Trophoblast cell (in vitro differentiated cells and primary cell): ENCODE measurements around the gene ORAI2.

ENCODE experiments used
- DNase-seq, 2 donors: peaks; one replicate each; pipeline ENCODE4 v3.0.0-alpha.2; 2016
- H2AFZ ChIP-seq: 2 replicates; pipeline ENCODE4 v1.6.1; 2013; ENCODE audit warnings: low read length, moderate library complexity, mild to moderate bottlenecking; ENCODE audit not compliant: insufficient read depth, poor library complexity
- H2AK5ac ChIP-seq: 2 replicates; pipeline ENCODE4 v1.6.1; 2013; ENCODE audit warnings: mild to moderate bottlenecking, low read length
- H2BK120ac ChIP-seq: 2 replicates; pipeline ENCODE4 v1.6.1; 2013; ENCODE audit warnings: low read length, mild to moderate bottlenecking, moderate library complexity; ENCODE audit not compliant: insufficient read depth, poor library complexity
- H2BK12ac ChIP-seq: 2 replicates; pipeline ENCODE4 v1.6.1; 2013; ENCODE audit warnings: mild to moderate bottlenecking, low read length, moderate library complexity
- H2BK5ac ChIP-seq: 2 replicates; pipeline ENCODE4 v1.6.1; 2013; ENCODE audit warnings: low read length, low read depth, moderate library complexity, mild to moderate bottlenecking; ENCODE audit not compliant: poor library complexity
- H3K14ac ChIP-seq: 2 replicates; pipeline ENCODE4 v1.6.1; 2013; ENCODE audit warnings: mild to moderate bottlenecking, low read length
- H3K18ac ChIP-seq: 2 replicates; pipeline ENCODE4 v1.6.1; 2013; ENCODE audit warnings: mild to moderate bottlenecking, low read length
- H3K23ac ChIP-seq: 2 replicates; pipeline ENCODE4 v1.6.1; 2013; ENCODE audit warnings: low read length
- H3K27ac ChIP-seq: 2 replicates; pipeline ENCODE4 v1.5.1; 2013; ENCODE audit warnings: low read depth, mild to moderate bottlenecking, inconsistent platforms, low read length, moderate library complexity
- H3K27me3 ChIP-seq: 2 replicates; pipeline ENCODE4 v1.6.1; 2013; ENCODE audit warnings: inconsistent platforms, mild to moderate bottlenecking, low read length, moderate library complexity; ENCODE audit not compliant: insufficient read depth
- H3K36me3 ChIP-seq, 2 experiments: 1 replicate in 1 of 2; 2 replicates in 1 of 2; pipeline ENCODE4 v1.6.1; 2013; ENCODE audit warnings: low read length in 2 of 2, mild to moderate bottlenecking in 2 of 2, moderate library complexity in 1 of 2; ENCODE audit not compliant: insufficient read depth in 2 of 2, control insufficient read depth in 1 of 2
- H3K4ac ChIP-seq: 2 replicates; pipeline ENCODE4 v1.6.1; 2013; ENCODE audit warnings: low read depth, mild to moderate bottlenecking, low read length, moderate library complexity
- H3K4me1 ChIP-seq, 2 experiments: 1 replicate in 1 of 2; 2 replicates in 1 of 2; pipeline ENCODE4 v1.6.1; 2013; ENCODE audit warnings: low read length in 2 of 2, mild to moderate bottlenecking in 2 of 2, moderate library complexity in 1 of 2; ENCODE audit not compliant: insufficient read depth in 2 of 2, control insufficient read depth in 1 of 2
- H3K4me2 ChIP-seq: 2 replicates; pipeline ENCODE4 v1.6.1; 2013; ENCODE audit warnings: inconsistent platforms, mild to moderate bottlenecking, low read length, moderate library complexity
- H3K4me3 ChIP-seq: 2 replicates; pipeline ENCODE4 v1.5.1; 2013; ENCODE audit warnings: mild to moderate bottlenecking, low read depth, low read length, inconsistent platforms
- H3K79me1 ChIP-seq: one replicate; pipeline ENCODE4 v1.6.1; 2013; ENCODE audit warnings: low read length
- H3K79me2 ChIP-seq: 2 replicates; pipeline ENCODE4 v1.6.1; 2013; ENCODE audit warnings: low read length, mild to moderate bottlenecking; ENCODE audit not compliant: control insufficient read depth, insufficient read depth, poor library complexity
- H3K9ac ChIP-seq: 2 replicates; pipeline ENCODE4 v1.6.1; 2013; ENCODE audit warnings: mild to moderate bottlenecking, low read length
- H3K9me3 ChIP-seq: 2 replicates; pipeline ENCODE4 v1.6.1; 2013; ENCODE audit warnings: low read depth, mild to moderate bottlenecking, control low read depth, inconsistent platforms, low read length; ENCODE audit not compliant: insufficient read depth
- H4K12ac ChIP-seq: 2 replicates; pipeline ENCODE4 v1.6.1; 2013; ENCODE audit warnings: low read depth, mild to moderate bottlenecking, low read length, moderate library complexity
- H4K8ac ChIP-seq: 2 replicates; pipeline ENCODE4 v1.6.1; 2013; ENCODE audit warnings: low read depth, mild to moderate bottlenecking, low read length, moderate library complexity
- H4K91ac ChIP-seq: one replicate; pipeline ENCODE4 v1.6.1; 2013; ENCODE audit warnings: low read depth, mild to moderate bottlenecking, low read length, moderate library complexity
- WGBS: extraction: QIAGEN DNeasy Blood & Tissue Kit; methylation state at CpG from one replicate; pipeline ENCODE4 v1.1.7; 2013; ENCODE audit warnings: missing lambda C conversion rate; ENCODE audit not compliant: insufficient read length, insufficient coverage; ENCODE audit errors: extremely low coverage; 5-methylcytosine and 5-hydroxymethylcytosine counted together

Gene ORAI2

DNA sequence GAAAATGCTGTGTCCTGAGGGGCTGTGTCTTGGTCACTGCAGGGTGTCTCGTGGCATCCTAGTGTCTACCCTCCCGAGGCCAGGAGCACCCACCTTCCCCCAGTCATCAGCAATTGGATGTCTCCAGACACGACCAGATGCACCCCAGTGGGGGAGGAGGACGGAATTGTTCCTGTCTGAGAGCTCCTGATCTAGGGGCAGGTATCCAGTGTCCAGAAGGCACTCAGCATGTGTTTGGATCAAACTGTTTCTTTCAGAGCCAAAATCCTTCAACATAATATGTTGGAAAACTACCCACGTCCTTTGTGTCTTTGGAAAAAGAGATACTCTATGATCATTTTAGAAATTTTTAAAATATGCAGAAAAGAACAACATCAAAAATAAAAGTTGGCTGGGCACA is 20.3 kb upstream of the ORAI2 start:
- no peak overlapping the region for H2AK5ac ChIP-seq
- no peak overlapping the region for H3K23ac ChIP-seq
- peaks cover 6% of the 10 kb centered on the region for H3K9me3 ChIP-seq
- H4K12ac ChIP-seq, result no peak overlapping the region
- no peak overlapping the region for H3K4ac ChIP-seq
- H3K9ac ChIP-seq, result no peak overlapping the region
- H4K8ac ChIP-seq, result no peak overlapping the region
- no peaks in the 10 kb centered on the region for H3K79me1 ChIP-seq
- no peak overlapping the region for H3K27ac ChIP-seq
- H3K4me3 ChIP-seq, result no peak overlapping the region
- H3K27me3 ChIP-seq, result no peaks in the 10 kb centered on the region
- no peak overlapping the region for H3K18ac ChIP-seq
- H2BK12ac ChIP-seq, result no peak overlapping the region
- H4K91ac ChIP-seq, result no peak overlapping the region
- peaks cover 55 to 64% of the 10 kb centered on the region in 2 experiments for H3K36me3 ChIP-seq
- DNase-seq, result no peak
- no peak overlapping the region for H2BK5ac ChIP-seq
- H2AFZ ChIP-seq, result no peak overlapping the region
- H2BK120ac ChIP-seq, result no peak overlapping the region
- no peaks in the 10 kb centered on the region for H3K4me1 ChIP-seq
- WGBS, result no CpG with 5 or more reads among the region's 5 CpGs
- no peak overlapping the region for H3K4me2 ChIP-seq
- no peaks in the 10 kb centered on the region for H3K79me2 ChIP-seq
- H3K14ac ChIP-seq, result no peak overlapping the region

DNA sequence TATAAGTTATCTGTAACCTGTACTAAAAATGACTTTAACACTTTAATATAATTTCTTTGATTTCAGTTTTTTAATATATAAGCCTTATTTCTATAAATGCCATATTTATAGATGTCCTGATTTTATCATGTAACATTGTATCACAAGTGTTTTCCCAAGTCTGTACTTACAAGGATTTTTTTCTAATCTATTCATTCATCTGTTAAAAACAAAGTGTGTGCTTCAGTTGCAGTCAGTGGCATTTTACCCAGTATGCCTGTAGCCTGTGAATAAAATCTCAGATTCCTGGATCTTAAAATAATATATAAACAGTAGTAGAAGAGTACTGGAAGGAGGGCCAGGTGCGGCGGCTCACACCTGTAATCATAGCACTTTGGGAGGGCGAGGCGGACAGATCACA is 19.8 kb upstream of the ORAI2 start:
- WGBS, result no CpG with 5 or more reads among the region's 4 CpGs
- H3K14ac ChIP-seq, result no peak overlapping the region
- no peak for DNase-seq

DNA sequence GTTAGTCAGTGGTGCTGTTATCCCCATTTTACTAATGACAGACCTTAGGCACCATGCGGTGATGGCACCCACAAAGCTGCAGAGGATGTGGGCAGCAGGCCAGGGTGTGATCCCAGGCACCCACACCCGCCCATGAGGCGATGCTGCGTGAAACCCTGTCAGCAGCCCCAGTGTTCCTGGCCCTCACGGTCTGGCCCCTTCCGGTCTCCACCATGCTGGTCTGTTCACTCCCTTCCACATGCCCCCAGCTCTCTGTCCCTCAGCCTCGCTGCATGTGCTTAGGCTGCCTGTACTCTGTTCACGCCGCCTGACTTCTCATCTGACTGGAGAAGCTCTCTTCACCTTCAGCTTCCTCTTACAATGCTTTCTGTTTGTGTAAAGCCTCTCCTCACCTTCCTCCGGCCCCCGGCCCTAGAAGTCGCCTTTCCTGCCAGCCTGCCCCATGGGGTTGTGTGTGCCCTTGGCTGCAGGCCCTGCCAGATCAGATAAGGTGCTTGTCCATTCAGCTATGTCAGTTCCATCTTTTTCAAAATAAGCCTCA is 17.6 kb upstream of the ORAI2 start:
- no CpG with 5 or more reads among the region's 12 CpGs for WGBS
- H3K4me3 ChIP-seq, result no peak overlapping the region

More for the DNA sequence above, 19.8 kb upstream of the ORAI2 start:
- H3K23ac ChIP-seq, result no peak overlapping the region
- H2AFZ ChIP-seq, result no peak overlapping the region
- H4K8ac ChIP-seq, result no peak overlapping the region
- H3K79me2 ChIP-seq, result no peaks in the 10 kb centered on the region
- no peak overlapping the region for H4K12ac ChIP-seq
- H2BK120ac ChIP-seq, result no peak overlapping the region
- H3K4me3 ChIP-seq, result no peak overlapping the region
- H3K4me2 ChIP-seq, result no peak overlapping the region
- H3K9ac ChIP-seq, result no peak overlapping the region
- H3K79me1 ChIP-seq, result no peaks in the 10 kb centered on the region
- H3K4ac ChIP-seq, result no peak overlapping the region
- peaks cover 6% of the 10 kb centered on the region for H3K9me3 ChIP-seq
- H3K36me3 ChIP-seq, result peaks cover 49 to 63% of the 10 kb centered on the region in 2 experiments
- no peaks in the 10 kb centered on the region for H3K4me1 ChIP-seq
- no peak overlapping the region for H2BK5ac ChIP-seq
- H4K91ac ChIP-seq, result no peak overlapping the region
- H3K27ac ChIP-seq, result no peak overlapping the region
- H3K18ac ChIP-seq, result no peak overlapping the region
- H2BK12ac ChIP-seq, result no peak overlapping the region
- H2AK5ac ChIP-seq, result no peak overlapping the region
- no peaks in the 10 kb centered on the region for H3K27me3 ChIP-seq

DNA sequence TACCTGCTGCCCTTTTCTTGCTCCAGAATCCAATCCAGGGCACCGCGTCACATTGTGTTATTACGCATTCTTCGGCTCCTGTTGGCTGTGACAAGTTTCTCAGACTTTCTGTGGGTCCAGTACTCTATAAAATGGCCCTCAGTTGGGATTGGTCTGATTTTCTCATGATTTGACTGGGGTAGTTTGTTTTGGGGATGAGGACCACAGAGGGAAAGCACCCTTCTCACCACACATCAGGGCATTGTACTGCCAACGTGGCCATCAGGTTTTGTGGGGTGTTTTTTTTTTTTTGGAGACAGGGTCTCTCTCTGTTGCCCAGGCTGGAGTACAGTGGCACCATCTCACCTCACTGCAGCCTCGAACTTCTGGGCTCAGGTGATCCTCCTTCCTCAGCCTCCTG is 17.0 kb upstream of the ORAI2 start:
- peaks cover 46 to 69% of the 10 kb centered on the region in 2 experiments for H3K36me3 ChIP-seq
- H3K27ac ChIP-seq, result no peak overlapping the region
- H3K9ac ChIP-seq, result no peak overlapping the region
- no peak overlapping the region for H4K8ac ChIP-seq
- no peak overlapping the region for H3K18ac ChIP-seq
- H3K4ac ChIP-seq, result no peak overlapping the region
- WGBS, result no CpG with 5 or more reads among the region's 6 CpGs
- no peak overlapping the region for H2BK12ac ChIP-seq
- H3K79me1 ChIP-seq, result no peaks in the 10 kb centered on the region
- H3K23ac ChIP-seq, result no peak overlapping the region
- H4K12ac ChIP-seq, result no peak overlapping the region
- no peak overlapping the region for H3K4me2 ChIP-seq
- H3K27me3 ChIP-seq, result no peaks in the 10 kb centered on the region
- H2BK5ac ChIP-seq, result no peak overlapping the region
- no peak overlapping the region for H2AK5ac ChIP-seq
- no peaks in the 10 kb centered on the region for H3K79me2 ChIP-seq
- H2BK120ac ChIP-seq, result no peak overlapping the region
- H4K91ac ChIP-seq, result no peak overlapping the region
- H3K14ac ChIP-seq, result no peak overlapping the region
- H3K9me3 ChIP-seq, result peaks cover 1% of the 10 kb centered on the region
- DNase-seq, result no peak
- no peaks in the 10 kb centered on the region for H3K4me1 ChIP-seq
- H2AFZ ChIP-seq, result no peak overlapping the region
- H3K4me3 ChIP-seq, result no peak overlapping the region

More for the DNA sequence above, 17.6 kb upstream of the ORAI2 start:
- no peak overlapping the region for H3K4ac ChIP-seq
- no peak overlapping the region for H4K8ac ChIP-seq
- H4K12ac ChIP-seq, result no peak overlapping the region
- no peak overlapping the region for H2BK12ac ChIP-seq
- DNase-seq, result no peak
- H2BK5ac ChIP-seq, result no peak overlapping the region
- no peak overlapping the region for H3K4me2 ChIP-seq
- H3K9ac ChIP-seq, result no peak overlapping the region
- H3K27ac ChIP-seq, result no peak overlapping the region
- no peak overlapping the region for H3K18ac ChIP-seq
- H3K9me3 ChIP-seq, result peaks cover 1% of the 10 kb centered on the region
- H2AFZ ChIP-seq, result no peak overlapping the region
- no peaks in the 10 kb centered on the region for H3K79me2 ChIP-seq
- peaks cover 47 to 70% of the 10 kb centered on the region in 2 experiments for H3K36me3 ChIP-seq
- no peak overlapping the region for H2AK5ac ChIP-seq
- no peak overlapping the region for H2BK120ac ChIP-seq
- H3K23ac ChIP-seq, result no peak overlapping the region
- H3K27me3 ChIP-seq, result no peaks in the 10 kb centered on the region
- H3K14ac ChIP-seq, result no peak overlapping the region
- H4K91ac ChIP-seq, result no peak overlapping the region
- no peaks in the 10 kb centered on the region for H3K4me1 ChIP-seq
- H3K79me1 ChIP-seq, result no peaks in the 10 kb centered on the region
